Cortex of kidney (tissue), 1 donor: ENCODE results near the gene FOXE3.

Experiments used
- DNase-seq: peaks from one replicate; lab custom pipeline; 2025; lab: John Stamatoyannopoulos, UW

The FOXE3 gene

GRCh38 chr1:47415728-47416318, at the start of gene FOXE3:
Gene FOXE3, plus strand, starts transcription at chr1:47416285. Its CDS starts 31 bp downstream, at chr1:47416316.
- DNase-seq = no peak

GRCh38 chr1:47367651-47368050, 48.4 kb upstream of the FOXE3 start:
- no peak for DNase-seq

DNA sequence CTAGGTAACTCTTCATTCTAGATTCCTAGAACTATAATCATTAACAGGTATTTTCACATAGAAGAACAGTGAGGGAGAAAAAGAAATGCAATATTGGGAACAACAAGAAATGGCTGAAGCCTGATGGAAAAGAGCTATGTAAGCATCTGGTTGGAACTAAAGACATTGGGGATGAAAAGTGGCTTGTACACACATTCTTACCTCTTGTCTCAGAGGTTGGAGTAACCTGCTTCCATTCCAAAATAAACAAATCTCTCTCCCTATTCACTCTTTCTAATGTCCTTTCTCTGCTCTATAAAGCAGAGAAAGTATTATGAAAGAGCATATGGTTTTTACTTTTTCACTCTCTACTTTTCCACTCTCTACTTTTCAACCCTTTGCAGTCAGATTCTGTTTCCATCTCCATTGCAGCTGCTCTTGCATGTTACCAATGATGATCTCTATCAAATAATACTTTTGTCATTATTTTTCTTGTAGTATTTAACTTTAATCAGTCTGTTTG, 45.0 kb upstream of the FOXE3 start:
- no peak for DNase-seq

DNA sequence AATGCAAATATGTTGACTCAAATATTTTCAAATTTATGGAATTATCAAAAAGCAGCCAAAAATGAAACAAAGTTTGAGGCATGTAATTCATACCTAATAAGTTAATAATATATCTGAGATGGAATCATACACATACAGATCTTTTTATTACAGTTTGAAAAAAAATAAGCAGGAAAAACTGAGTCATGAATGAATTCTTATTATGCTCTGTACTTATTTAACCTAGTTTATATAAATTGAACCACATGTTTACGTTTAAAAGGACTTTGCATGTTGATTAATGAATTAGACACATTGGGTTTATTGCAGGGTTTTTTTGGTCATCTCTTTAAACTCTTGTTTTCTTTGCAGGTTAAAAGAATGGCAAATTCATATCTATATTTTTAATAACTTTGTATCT, 41.6 kb upstream of the FOXE3 start:
- no peak for DNase-seq

DNA sequence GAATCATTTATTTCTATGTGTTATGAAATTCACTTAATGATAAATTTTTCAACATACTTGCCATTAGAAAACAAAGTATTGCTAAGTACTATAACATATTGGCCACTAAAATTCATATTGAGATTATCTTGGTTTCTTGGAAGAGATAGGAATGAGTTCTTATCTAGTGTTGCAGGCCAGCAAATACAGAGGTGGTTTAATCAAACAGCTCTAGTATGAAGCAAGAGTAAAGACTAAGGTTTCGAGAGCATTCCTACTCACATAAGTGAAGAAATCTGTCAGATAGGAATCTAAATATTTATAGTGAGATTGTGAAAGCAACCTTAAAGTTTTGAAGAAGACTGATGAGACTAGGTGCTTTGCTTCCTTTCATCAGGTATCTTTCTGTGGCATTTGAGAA, 37.9 kb upstream of the FOXE3 start:
- no peak for DNase-seq

- no peak for DNase-seq
Measured at GRCh38 chr1:47380699-47381098, 35.4 kb upstream of the FOXE3 start.

- no peak for DNase-seq
Measured at GRCh38 chr1:47382399-47382983, 33.6 kb upstream of the FOXE3 start.

- no peak for DNase-seq
Measured at GRCh38 chr1:47384083-47384482, 32.0 kb upstream of the FOXE3 start.

GRCh38 chr1:47385020-47385419, 31.1 kb upstream of the FOXE3 start:
- DNase-seq = no peak

GRCh38 chr1:47386268-47386667, 29.8 kb upstream of the FOXE3 start:
- no peak for DNase-seq

- DNase-seq = no peak
Measured at GRCh38 chr1:47388030-47388890, 27.8 kb upstream of the FOXE3 start.

GRCh38 chr1:47388891-47389238, 27.2 kb upstream of the FOXE3 start:
- DNase-seq = no peak

GRCh38 chr1:47389731-47390130, 26.4 kb upstream of the FOXE3 start:
- DNase-seq = no peak

GRCh38 chr1:47390843-47391242, 25.2 kb upstream of the FOXE3 start:
- no peak for DNase-seq

DNA sequence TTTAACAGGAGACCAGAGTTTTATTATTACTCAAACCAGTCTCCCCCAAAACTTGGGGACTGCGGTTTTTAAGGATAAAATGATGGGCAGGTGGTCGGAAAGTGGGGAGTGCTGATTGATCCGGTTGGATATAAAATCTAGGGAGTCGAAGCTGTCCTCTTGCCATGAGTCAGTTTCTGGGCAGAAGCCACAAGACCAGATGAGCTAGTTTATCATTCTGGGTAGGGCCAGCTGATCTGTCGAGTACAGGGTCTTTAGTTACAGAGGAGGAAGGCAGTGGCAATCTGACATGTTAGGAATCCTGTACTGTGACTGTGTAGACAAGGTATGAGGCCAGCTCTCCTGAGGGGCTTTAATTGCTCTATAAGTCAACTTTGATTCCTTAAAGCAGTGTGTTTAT, 22.9 kb upstream of the FOXE3 start:
- no peak for DNase-seq

GRCh38 chr1:47395433-47395832, 20.7 kb upstream of the FOXE3 start:
- no peak for DNase-seq

- no peak for DNase-seq
Measured at GRCh38 chr1:47396671-47397196, 19.4 kb upstream of the FOXE3 start.

DNA sequence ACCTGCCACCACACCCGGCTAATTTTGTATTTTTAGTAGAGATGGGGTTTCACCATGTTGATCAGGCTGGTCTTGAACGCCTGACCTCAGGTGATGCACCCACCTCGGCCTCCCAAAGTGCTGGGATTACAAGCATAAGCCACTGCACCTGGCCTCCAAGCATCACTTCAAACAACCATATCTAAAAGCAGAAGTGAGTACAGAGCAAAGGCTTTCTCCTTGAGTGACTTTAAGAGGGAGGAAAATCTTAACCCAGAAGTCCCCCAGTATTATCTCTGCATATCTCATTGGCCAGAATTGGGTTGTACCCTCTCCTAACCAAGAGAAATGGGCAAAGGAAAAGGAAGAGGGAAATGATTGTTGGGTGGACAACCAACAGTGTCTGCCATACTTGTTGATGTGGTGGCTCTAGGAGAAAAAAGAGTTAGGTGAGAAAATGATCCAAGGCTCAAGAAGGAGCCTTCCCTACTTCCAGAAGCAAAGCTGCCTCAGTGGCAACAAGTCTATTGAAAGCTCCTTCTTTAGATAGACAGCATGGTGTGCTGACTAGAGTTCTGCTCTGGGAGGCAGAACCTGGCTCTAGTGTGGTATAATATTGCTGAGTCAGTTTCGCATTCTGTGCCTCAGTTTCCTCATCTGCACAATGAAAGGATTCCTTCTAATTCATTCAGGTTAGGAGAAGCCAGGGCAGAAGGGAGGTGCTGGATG, 16.8 kb upstream of the FOXE3 start:
- DNase-seq = no peak

- DNase-seq = no peak
Measured at GRCh38 chr1:47399846-47400155, 16.3 kb upstream of the FOXE3 start.

- DNase-seq = no peak
Measured at GRCh38 chr1:47401761-47402160, 14.3 kb upstream of the FOXE3 start.

- no peak for DNase-seq
Measured at GRCh38 chr1:47402591-47402990, 13.5 kb upstream of the FOXE3 start.

GRCh38 chr1:47403321-47403910, 12.7 kb upstream of the FOXE3 start:
- DNase-seq = no peak
